Natural killer cell (primary cell): Measurements from ENCODE around the gene NCBP1. TPM values are rescaled to one million over a fixed set of nuclear protein-coding genes. Genes with fewer than 3 reads are reported as not detected.

Source experiments
- ATAC-seq, 3 donors: fragments of 150-1000 bp in 2 of 3; fragments of 200-7000 bp in 1 of 3; cut with Tn5 transposase; 1 replicate in 1 of 3; 2 replicates in 2 of 3; pipeline ENCODE4 v1.10.0; 2021; ENCODE audit warnings: mild to moderate bottlenecking in 2 of 3, moderate library complexity in 2 of 3
- DNase-seq, 2 donors: peaks; one replicate each; pipeline versions ENCODE4 v3.0.0 to v3.0.0-alpha.2; 2013 to 2021; ENCODE audit warnings: mixed read lengths in 1 of 2
- H3K27ac ChIP-seq: one replicate; pipeline ENCODE4 v1.5.1; 2013; ENCODE audit warnings: mild to moderate bottlenecking, low read length
- H3K27me3 ChIP-seq: one replicate; pipeline ENCODE4 v1.6.1; 2013; ENCODE audit warnings: low read length; ENCODE audit not compliant: control insufficient read depth, insufficient read depth
- H3K36me3 ChIP-seq: one replicate; pipeline ENCODE4 v1.6.1; 2013; ENCODE audit warnings: low read length; ENCODE audit not compliant: control insufficient read depth, insufficient read depth
- H3K4me1 ChIP-seq: one replicate; pipeline ENCODE4 v1.6.1; 2013; ENCODE audit warnings: low read length; ENCODE audit not compliant: control insufficient read depth, insufficient read depth
- H3K4me3 ChIP-seq: one replicate; pipeline ENCODE4 v1.5.1; 2013; ENCODE audit warnings: low read length
- H3K9me3 ChIP-seq: one replicate; pipeline ENCODE4 v1.6.1; 2013; ENCODE audit warnings: low read length; ENCODE audit not compliant: control insufficient read depth, insufficient read depth
- H3K27ac Mint-ChIP-seq, 2 donors: one replicate each; pipeline ENCODE4 v1.8.0; 2022; ENCODE audit warnings: mild to moderate bottlenecking in 2 of 2, mixed read lengths in 2 of 2, moderate library complexity in 1 of 2
- H3K27me3 Mint-ChIP-seq, 2 donors: one replicate each; pipeline ENCODE4 v1.8.0; 2022; ENCODE audit warnings: low read depth in 2 of 2, mixed read lengths in 2 of 2
- H3K36me3 Mint-ChIP-seq: one replicate; pipeline ENCODE4 v1.8.0; 2022; ENCODE audit warnings: mixed read lengths
- H3K4me1 Mint-ChIP-seq, 2 donors: one replicate each; pipeline ENCODE4 v1.8.0; 2022; ENCODE audit warnings: mixed read lengths in 2 of 2
- H3K4me3 Mint-ChIP-seq: one replicate; pipeline ENCODE4 v1.8.0; 2022; ENCODE audit warnings: mild to moderate bottlenecking, moderate library complexity, mixed read lengths
- H3K9me3 Mint-ChIP-seq, 2 donors: one replicate each; pipeline ENCODE4 v1.8.0; 2022; ENCODE audit warnings: mixed read lengths in 2 of 2
- WGBS: methylation state at CpG from one replicate; pipeline ENCODE4 v1.1.7; 2013; ENCODE audit warnings: missing lambda C conversion rate; ENCODE audit not compliant: insufficient coverage; 5-methylcytosine and 5-hydroxymethylcytosine counted together
- intact Hi-C: fragments of 100-400 bp; cut with micrococcal nuclease; formaldehyde crosslinking; loops from one replicate; pipeline ENCODE4 v1.14.2; 2022
- total RNA-seq, 4 donors: library from RNA; stranded (reverse); fragments of 120-200 nt in 1 of 4; gene quantifications; one replicate each; pipeline versions ENCODE4 v1.2.3 to v1.2.4, GENCODE V29; 2013 to 2022
- TF ChIP-seq, protein P1 (sequence below): fragments of 200-600 bp; IDR thresholded peaks from one replicate; pipeline ENCODE4 v1.8.0; 2022; ENCODE audit warnings: antibody characterized with exemption

The NCBP1 gene
- total RNA-seq, 3 donors from 2014 or later (not counting 1 experiment from before 2014, with no cell fraction given), result 39.3 to 55.2 (median 51.2) TPM

DNA sequence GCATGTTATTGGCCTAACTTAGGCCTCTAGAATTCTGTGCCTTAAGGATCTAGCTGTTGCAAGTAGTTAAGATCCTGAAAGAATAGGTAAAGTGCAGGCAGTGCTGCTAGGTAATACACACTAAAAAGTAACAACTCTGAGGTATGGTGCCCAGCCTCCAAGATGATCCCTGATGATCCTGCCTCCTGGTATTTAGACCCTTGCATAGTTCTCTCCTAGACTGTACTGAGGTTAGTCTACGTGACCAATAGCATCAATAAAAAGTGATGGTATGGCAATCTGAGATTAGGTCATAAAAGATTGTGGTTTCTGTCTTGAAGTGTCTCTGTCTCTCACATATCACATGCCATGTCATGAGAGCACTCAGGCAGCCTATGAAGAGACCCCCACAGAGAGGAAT, 9.7 kb upstream of the NCBP1 start:
- DNase-seq (no peak), ATAC-seq (no peak)
- Histone ChIP-seq H3K9me3 (no peaks in the 10 kb centered on the region), H3K4me3 (no peak overlapping the region), H3K36me3 (peaks cover 20% of the 10 kb centered on the region), H3K27ac (no peak overlapping the region), H3K27me3 (no peaks in the 10 kb centered on the region), H3K4me1 (no peaks in the 10 kb centered on the region)
- no peaks in the 10 kb centered on the region for H3K27me3 Mint-ChIP-seq
- H3K36me3 Mint-ChIP-seq, result peaks cover 7% of the 10 kb centered on the region
- H3K4me1 Mint-ChIP-seq, result peaks cover 0 to 3% of the 10 kb centered on the region in 2 donors
- WGBS, result no CpG with 5 or more reads among the region's 1 CpG
- no peak overlapping the region for H3K4me3 Mint-ChIP-seq
- TF ChIP-seq, protein P1, sequence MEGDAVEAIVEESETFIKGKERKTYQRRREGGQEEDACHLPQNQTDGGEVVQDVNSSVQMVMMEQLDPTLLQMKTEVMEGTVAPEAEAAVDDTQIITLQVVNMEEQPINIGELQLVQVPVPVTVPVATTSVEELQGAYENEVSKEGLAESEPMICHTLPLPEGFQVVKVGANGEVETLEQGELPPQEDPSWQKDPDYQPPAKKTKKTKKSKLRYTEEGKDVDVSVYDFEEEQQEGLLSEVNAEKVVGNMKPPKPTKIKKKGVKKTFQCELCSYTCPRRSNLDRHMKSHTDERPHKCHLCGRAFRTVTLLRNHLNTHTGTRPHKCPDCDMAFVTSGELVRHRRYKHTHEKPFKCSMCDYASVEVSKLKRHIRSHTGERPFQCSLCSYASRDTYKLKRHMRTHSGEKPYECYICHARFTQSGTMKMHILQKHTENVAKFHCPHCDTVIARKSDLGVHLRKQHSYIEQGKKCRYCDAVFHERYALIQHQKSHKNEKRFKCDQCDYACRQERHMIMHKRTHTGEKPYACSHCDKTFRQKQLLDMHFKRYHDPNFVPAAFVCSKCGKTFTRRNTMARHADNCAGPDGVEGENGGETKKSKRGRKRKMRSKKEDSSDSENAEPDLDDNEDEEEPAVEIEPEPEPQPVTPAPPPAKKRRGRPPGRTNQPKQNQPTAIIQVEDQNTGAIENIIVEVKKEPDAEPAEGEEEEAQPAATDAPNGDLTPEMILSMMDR, result no peak
- H3K9me3 Mint-ChIP-seq, result no peaks in the 10 kb centered on the region
- intact Hi-C loops, result no loop called here
- H3K27ac Mint-ChIP-seq, result no peak overlapping the region

DNA sequence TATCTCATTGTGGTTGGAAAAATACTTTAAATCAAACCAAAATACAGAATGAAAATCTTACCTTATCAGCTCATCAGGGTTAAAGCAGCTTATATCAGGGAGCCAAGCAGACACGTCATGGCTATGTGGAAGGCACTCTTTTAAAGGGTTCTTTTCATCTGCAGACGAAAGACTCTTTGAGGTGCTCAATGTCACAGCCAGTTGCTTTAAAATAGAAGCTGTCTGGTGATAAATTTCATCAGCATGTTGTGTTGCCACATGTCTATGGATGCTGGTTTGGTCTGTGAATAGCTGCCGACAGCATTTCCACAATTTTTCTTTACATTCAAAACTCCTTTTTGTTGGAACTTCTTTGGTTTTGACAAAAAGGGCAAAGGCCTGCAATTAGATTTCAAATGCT, 8.0 kb upstream of the NCBP1 start:
- TF ChIP-seq, protein P1, result no peak
- DNase-seq, result no peak
- no peaks in the 10 kb centered on the region for H3K27me3 Mint-ChIP-seq
- H3K9me3 Mint-ChIP-seq, result no peaks in the 10 kb centered on the region
- ATAC-seq, result no peak
- 86% methylated on average over 2 of the region's 3 CpGs for WGBS
- peaks cover 7% of the 10 kb centered on the region for H3K36me3 Mint-ChIP-seq
- no peak overlapping the region for H3K27ac Mint-ChIP-seq
- H3K9me3 ChIP-seq, result no peaks in the 10 kb centered on the region
- no peaks in the 10 kb centered on the region for H3K4me1 ChIP-seq
- no peak overlapping the region for H3K4me3 Mint-ChIP-seq
- H3K27ac ChIP-seq, result no peak overlapping the region
- peaks cover 19% of the 10 kb centered on the region for H3K36me3 ChIP-seq
- H3K4me1 Mint-ChIP-seq, result peaks cover 5 to 13% of the 10 kb centered on the region in 2 donors
- intact Hi-C loops, result no loop called here
- H3K4me3 ChIP-seq, result no peak overlapping the region
- no peaks in the 10 kb centered on the region for H3K27me3 ChIP-seq

DNA sequence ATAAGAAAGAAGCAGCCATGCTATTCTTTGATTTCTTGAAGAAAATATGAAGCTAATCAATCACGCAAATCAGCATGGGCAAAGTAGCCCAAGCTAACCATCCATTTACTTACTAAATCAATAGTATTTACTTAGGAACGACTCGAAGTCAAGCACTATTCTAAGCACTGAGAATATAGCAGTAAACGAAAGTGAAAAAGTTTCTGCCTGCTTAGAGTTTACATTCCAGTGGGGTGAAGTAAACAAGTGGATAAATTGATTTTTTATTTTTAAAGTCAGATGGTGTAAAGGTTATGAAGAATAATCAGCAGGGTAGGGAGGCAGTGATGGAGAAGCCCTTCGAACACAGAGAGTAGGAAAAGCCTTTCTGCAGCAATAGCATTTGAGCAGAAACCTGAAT, 6.0 kb upstream of the NCBP1 start:
- no peak overlapping the region for H3K4me3 Mint-ChIP-seq
- Histone ChIP-seq H3K27me3 (no peaks in the 10 kb centered on the region), H3K36me3 (peaks cover 17% of the 10 kb centered on the region), H3K4me3 (no peak overlapping the region), H3K27ac (no peak overlapping the region), H3K9me3 (no peaks in the 10 kb centered on the region), H3K4me1 (peaks cover 11% of the 10 kb centered on the region)
- no peaks in the 10 kb centered on the region for H3K9me3 Mint-ChIP-seq
- no peaks in the 10 kb centered on the region for H3K27me3 Mint-ChIP-seq
- 95% methylated on average over 5 of the region's 5 CpGs for WGBS
- DNase-seq (no peak), ATAC-seq (no peak)
- peaks cover 7% of the 10 kb centered on the region for H3K36me3 Mint-ChIP-seq
- H3K27ac Mint-ChIP-seq, result no peak overlapping the region
- H3K4me1 Mint-ChIP-seq, result peaks cover 8 to 22% of the 10 kb centered on the region in 2 donors
- intact Hi-C loops, result no loop called here
- TF ChIP-seq, protein P1, result no peak

DNA sequence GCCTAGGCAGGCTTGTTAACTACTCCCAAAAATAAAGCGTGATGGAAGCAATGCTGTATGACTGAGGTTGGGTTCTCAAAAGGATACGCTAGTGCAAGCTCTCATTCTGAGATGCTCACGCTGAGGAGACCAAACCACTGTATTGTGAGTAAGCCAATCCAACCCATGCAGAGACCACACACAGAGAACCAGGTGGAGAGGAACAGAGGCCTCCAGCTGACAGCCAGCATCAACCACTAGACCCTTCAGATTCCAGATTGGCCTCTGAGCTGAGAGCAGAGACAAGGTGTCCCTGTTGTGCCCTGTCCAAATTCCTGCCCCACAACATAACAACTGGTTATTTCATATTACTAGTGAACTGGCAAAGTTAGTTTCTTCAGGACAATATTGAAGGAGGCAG, 5.0 kb upstream of the NCBP1 start:
- TF ChIP-seq, protein P1, result no peak
- Histone ChIP-seq H3K4me3 (no peak overlapping the region), H3K9me3 (no peaks in the 10 kb centered on the region), H3K27ac (no peak overlapping the region), H3K4me1 (peaks cover 13% of the 10 kb centered on the region), H3K36me3 (peaks cover 14% of the 10 kb centered on the region), H3K27me3 (no peaks in the 10 kb centered on the region)
- Mint-ChIP-seq H3K36me3 (peaks cover 7% of the 10 kb centered on the region), H3K9me3 (no peaks in the 10 kb centered on the region), H3K4me3 (no peak overlapping the region), H3K27me3 (no peaks in the 10 kb centered on the region), H3K27ac (no peak overlapping the region), H3K4me1 (peaks cover 12 to 32% of the 10 kb centered on the region in 2 donors)
- WGBS, result 100% methylated on average over 3 of the region's 3 CpGs
- intact Hi-C loops, result no loop called here
- ATAC-seq (no peak), DNase-seq (no peak)
